Measurements from ENCODE around the gene TGOLN2.
"Not testable (repeated sequence)": the region's sequence is repeated elsewhere in the genome, so short reads cannot be mapped to it uniquely, and the experiment has no call there.

TGOLN2 gene

DNA sequence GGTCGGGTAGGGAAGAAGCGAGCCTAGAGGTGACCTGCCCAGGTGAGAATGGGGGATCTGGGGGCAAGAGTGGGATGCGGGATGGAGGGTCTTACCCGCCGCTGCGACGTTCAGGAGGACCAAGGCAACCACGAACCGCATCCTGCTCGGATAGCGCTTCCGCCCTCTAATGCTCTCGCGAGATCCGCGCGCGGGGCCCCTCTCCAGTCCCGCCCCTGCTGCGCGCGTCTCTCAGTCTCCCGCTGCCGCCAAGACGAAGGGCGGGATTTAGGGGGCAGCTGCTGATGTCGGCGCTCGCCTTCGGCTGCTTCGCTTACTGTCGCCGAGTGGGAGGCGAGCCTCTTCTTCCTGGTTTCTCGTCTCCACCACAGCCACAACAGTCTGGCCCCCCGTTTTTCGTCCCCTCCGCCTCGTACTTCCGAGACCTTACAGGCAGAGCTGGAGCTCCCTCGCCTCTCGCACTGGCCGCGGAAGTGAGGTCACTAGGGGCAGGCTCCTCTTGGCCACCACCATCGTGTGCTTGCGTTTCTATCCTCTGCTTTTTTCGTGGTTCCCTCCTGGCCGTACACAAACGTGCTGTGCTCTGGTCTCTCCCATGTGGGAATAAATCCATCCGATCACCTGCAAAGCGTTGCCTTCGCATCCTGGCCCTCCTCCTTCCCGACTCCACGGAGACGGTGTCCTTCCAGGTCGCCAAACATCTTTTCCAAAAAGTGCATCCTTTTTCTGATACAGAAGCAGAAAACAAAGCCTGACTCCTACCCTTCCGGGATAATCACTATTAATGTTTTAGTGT lies at the start of gene TGOLN2:
TSS of gene TGOLN2 (minus strand) at position 168 of the 796 bp plus-strand sequence. CDS start at position 141, 27 bp downstream.
- peak; percentile 34 to 98 (median 87) for DNase-seq

GRCh38 chr2:85377083-85377482 lies 49.3 kb upstream of the TGOLN2 start:
- no peak for DNase-seq

- DNase-seq, result no peak
These were observed 48.7 kb upstream of the TGOLN2 start for GRCh38 chr2:85376291-85377065.

- DNase-seq, result no peak
These were observed 43.3 kb upstream of the TGOLN2 start for GRCh38 chr2:85371045-85371444.

DNA sequence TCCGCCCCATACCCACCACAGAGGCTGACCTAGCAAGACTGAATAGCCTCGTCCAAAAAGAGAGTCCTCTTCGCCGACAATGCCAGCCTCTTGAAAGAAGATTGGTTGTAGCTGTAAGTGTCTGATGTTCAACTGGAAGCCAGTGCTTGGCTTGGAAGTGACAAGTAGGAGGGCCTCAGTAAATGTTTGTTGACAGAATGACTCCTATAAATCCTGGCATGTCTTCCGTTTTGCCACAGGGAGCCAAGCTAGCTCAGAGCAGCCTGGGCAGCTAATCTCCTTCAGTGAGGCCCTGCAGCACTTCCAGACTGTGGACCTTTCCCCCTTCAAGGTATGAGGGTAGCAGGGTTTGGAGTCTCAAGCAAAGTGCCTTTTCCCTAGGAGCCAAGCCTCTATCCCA lies 41.7 kb upstream of the TGOLN2 start:
- no peak for DNase-seq

GRCh38 chr2:85368921-85369320 lies 41.1 kb upstream of the TGOLN2 start:
- no peak for DNase-seq

- DNase-seq, result no peak
These were observed 39.4 kb upstream of the TGOLN2 start for GRCh38 chr2:85367180-85367579.

- not testable (repeated sequence) for DNase-seq
These were observed 35.0 kb upstream of the TGOLN2 start for GRCh38 chr2:85362653-85363387.

DNA sequence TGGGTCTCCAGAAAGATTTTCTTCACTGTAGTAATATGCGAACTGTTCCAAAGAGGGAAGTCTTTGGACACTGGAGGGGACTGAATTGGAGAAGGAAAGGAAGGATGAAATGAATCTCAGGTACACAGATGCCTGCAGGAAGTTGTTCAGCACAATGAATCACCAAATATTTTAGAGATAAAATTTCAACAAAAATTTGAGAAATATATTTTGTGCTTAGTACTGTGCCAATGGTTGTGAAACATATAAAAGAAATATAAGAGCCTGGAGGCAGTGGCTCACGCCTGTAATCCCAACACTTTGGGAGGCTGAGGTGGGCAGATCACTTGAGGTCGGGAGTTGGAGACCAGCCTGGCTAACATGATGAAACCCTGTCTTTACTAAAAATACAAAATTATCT lies 29.9 kb upstream of the TGOLN2 start:
- no peak for DNase-seq

- no peak for DNase-seq
These were observed 28.4 kb upstream of the TGOLN2 start for GRCh38 chr2:85356186-85356585.

DNA sequence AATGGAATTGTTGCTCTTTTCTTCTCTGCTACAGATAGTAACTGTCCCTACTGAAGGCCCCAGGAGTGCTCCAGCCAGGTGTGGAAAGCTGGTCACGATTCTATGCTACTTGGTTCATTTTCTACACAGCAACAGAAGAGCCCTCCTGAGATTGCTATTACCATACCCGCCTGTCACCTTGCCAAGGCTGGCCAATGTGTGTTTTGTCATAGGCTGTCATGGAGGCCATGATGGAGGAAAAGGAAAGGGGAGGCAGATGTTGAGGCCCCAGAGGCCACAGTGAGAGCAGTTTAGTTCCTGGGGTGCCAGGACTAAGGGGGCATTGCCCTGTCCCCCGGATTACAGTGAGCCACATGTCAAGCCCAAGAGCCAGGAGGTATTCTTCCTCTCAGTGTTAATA lies 27.7 kb upstream of the TGOLN2 start:
- DNase-seq, result no peak

- DNase-seq, result peak in 1 of 51 donors; percentile 49
These were observed 27.3 kb upstream of the TGOLN2 start for GRCh38 chr2:85355073-85355410.

GRCh38 chr2:85354286-85355072 lies 26.7 kb upstream of the TGOLN2 start, which contains the start of the genes ELMOD3 and RETSAT:
Gene ELMOD3 (plus strand): TSS chr2:85354769. CDS start chr2:85357199, 2,430 bp downstream.
Gene RETSAT (minus strand): TSS chr2:85354528. CDS start chr2:85354507, 21 bp downstream.
- peak; percentile 67 to 98 (median 93) for DNase-seq

DNA sequence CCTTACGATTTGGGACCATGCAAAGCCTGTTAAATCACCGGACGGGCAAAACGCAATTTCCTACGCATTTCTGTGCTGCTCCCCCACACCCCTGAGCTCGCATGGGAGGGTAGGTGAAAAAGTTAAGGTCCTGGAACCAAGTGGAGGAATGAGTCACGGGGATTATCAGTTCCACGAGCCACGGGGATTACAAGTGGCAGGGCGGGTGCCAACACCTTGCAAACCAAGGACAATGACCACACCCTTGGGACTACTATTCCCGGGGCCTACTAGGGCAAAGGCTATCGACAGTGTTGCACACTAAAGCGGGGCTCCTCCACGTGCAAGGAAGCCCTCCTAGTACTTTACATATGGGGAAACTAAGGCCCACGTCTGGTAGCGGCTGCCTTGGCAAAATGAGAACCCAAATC lies 26.1 kb upstream of the TGOLN2 start:
- peak in 6 of 51 donors; percentile 21 to 44 (median 36) for DNase-seq

- DNase-seq, result no peak
These were observed 19.8 kb upstream of the TGOLN2 start for GRCh38 chr2:85347599-85347998.

GRCh38 chr2:85344356-85344954 lies 16.7 kb upstream of the TGOLN2 start:
- no peak for DNase-seq

DNA sequence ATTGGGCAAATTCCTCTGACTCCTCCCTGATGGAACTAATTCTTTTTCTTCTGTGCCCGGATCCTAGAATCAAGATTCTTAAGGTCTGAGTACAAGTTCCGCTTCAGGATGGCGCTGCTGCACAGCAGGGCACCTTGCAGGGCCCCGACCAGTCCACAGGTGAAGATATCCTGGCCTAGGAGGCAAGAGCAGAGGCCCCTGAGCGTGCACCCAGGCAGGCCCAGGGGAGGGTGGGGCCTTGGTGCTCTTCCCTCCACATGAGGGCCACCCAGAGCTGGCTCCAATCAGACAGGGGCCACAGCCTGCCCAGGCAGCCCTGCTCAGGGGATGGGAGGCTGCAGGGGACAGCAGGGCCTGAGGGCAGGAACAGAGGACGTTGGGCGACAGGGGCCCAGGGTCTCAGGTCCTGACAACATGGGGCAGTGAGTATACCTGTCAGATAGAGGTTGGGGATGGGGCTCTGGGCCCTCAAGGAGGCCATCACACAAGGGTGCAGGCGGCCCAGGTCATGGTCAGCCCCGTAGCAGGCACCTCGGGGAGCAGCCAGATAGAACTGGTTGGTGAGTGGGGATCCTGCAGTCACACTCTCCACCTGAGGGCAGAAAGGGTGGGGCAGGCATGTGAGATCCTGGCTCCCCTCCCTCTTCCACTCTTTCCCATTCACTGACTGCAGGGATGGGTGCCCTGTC lies 15.6 kb upstream of the TGOLN2 start:
- not testable (repeated sequence) for DNase-seq

DNA sequence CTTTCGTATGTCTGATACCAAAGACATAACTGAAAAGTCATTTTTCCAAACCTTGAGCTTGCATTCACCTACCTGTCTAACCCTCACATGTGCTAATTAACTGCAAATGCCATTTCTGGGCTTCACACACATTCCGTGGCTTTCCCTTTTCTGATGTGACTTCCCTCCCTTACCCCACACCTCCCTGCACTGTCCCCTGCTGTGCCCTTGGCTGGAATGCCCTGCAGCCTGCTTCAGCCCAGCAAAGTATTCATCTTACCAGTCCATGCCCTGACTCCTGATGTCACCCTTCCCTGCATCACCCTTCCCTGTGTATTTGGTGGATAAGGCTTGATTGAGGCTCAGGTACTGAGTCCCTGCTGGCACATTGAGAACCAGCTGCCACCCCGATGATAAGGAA lies 14.4 kb upstream of the TGOLN2 start:
- DNase-seq, result no peak

GRCh38 chr2:85341269-85342029 lies 13.7 kb upstream of the TGOLN2 start:
- no peak for DNase-seq
